Measurements from ENCODE around the gene BDH1. TPM values are rescaled to one million over a fixed set of nuclear protein-coding genes. Genes with fewer than 3 reads are reported as not detected.

BDH1 gene
- total RNA-seq, 3 donors from 2014 or later = 70.7 to 83.8 (median 79.9) TPM

- Mint-ChIP-seq H3K9me3 (no peaks in the 10 kb centered on the region), H3K27me3 (ENCODE audit: low read depth) (no peaks in the 10 kb centered on the region), H3K36me3 (ENCODE audit: insufficient read depth) (peaks cover 19% of the 10 kb centered on the region), H3K4me3 (no peak overlapping the region), H3K4me1 (ENCODE audit: low read depth) (peaks cover 2% of the 10 kb centered on the region)
- DNase-seq (no peak), ATAC-seq (no peak)
These were observed 8.3 kb downstream of the BDH1 start for GRCh38 chr3:197547306-197548011.

- H3K36me3 Mint-ChIP-seq (ENCODE audit: insufficient read depth) = peaks cover 21% of the 10 kb centered on the region
- DNase-seq (no peak), ATAC-seq (no peak)
- no peaks in the 10 kb centered on the region for H3K9me3 Mint-ChIP-seq
- no peaks in the 10 kb centered on the region for H3K27me3 Mint-ChIP-seq (ENCODE audit: low read depth)
- H3K4me3 Mint-ChIP-seq = no peak overlapping the region
- H3K4me1 Mint-ChIP-seq (ENCODE audit: low read depth) = no peaks in the 10 kb centered on the region
These were observed 9.3 kb downstream of the BDH1 start for GRCh38 chr3:197546307-197547085.

GRCh38 chr3:197545571-197545970, 10.2 kb downstream of the BDH1 start:
- Mint-ChIP-seq H3K9me3 (no peaks in the 10 kb centered on the region), H3K4me3 (no peak overlapping the region), H3K36me3 (ENCODE audit: insufficient read depth) (peaks cover 17% of the 10 kb centered on the region), H3K4me1 (ENCODE audit: low read depth) (no peaks in the 10 kb centered on the region), H3K27me3 (ENCODE audit: low read depth) (no peaks in the 10 kb centered on the region)
- DNase-seq = no peak
- ATAC-seq = no peak

GRCh38 chr3:197545101-197545500, 10.7 kb downstream of the BDH1 start:
- ATAC-seq = no peak
- Mint-ChIP-seq H3K36me3 (ENCODE audit: insufficient read depth) (peaks cover 17% of the 10 kb centered on the region), H3K27me3 (ENCODE audit: low read depth) (no peaks in the 10 kb centered on the region), H3K9me3 (no peaks in the 10 kb centered on the region), H3K4me1 (ENCODE audit: low read depth) (no peaks in the 10 kb centered on the region), H3K4me3 (no peak overlapping the region)
- no peak for DNase-seq

- Mint-ChIP-seq H3K4me3 (no peak overlapping the region), H3K27me3 (ENCODE audit: low read depth) (no peaks in the 10 kb centered on the region), H3K4me1 (ENCODE audit: low read depth) (no peaks in the 10 kb centered on the region), H3K9me3 (no peaks in the 10 kb centered on the region), H3K36me3 (ENCODE audit: insufficient read depth) (peaks cover 24% of the 10 kb centered on the region)
- ATAC-seq (no peak), DNase-seq (no peak)
These were observed 12.9 kb downstream of the BDH1 start for GRCh38 chr3:197542741-197543454.

GRCh38 chr3:197541756-197542539, 13.8 kb downstream of the BDH1 start:
- DNase-seq (no peak), ATAC-seq (no peak)
- Mint-ChIP-seq H3K27me3 (ENCODE audit: low read depth) (no peaks in the 10 kb centered on the region), H3K9me3 (no peaks in the 10 kb centered on the region), H3K4me3 (no peak overlapping the region), H3K4me1 (ENCODE audit: low read depth) (no peaks in the 10 kb centered on the region), H3K36me3 (ENCODE audit: insufficient read depth) (peaks cover 28% of the 10 kb centered on the region)

GRCh38 chr3:197540961-197541377, 14.8 kb downstream of the BDH1 start:
- Mint-ChIP-seq H3K4me1 (ENCODE audit: low read depth) (no peaks in the 10 kb centered on the region), H3K27me3 (ENCODE audit: low read depth) (no peaks in the 10 kb centered on the region), H3K9me3 (no peaks in the 10 kb centered on the region), H3K36me3 (ENCODE audit: insufficient read depth) (peaks cover 28% of the 10 kb centered on the region), H3K4me3 (no peak overlapping the region)
- DNase-seq = no peak
- ATAC-seq = no peak

GRCh38 chr3:197539651-197540051, 16.1 kb downstream of the BDH1 start:
- ATAC-seq (no peak), DNase-seq (no peak)
- peaks cover 26% of the 10 kb centered on the region for H3K36me3 Mint-ChIP-seq (ENCODE audit: insufficient read depth)
- no peaks in the 10 kb centered on the region for H3K4me1 Mint-ChIP-seq (ENCODE audit: low read depth)
- no peaks in the 10 kb centered on the region for H3K27me3 Mint-ChIP-seq (ENCODE audit: low read depth)
- no peaks in the 10 kb centered on the region for H3K9me3 Mint-ChIP-seq
- no peak overlapping the region for H3K4me3 Mint-ChIP-seq

GRCh38 chr3:197533927-197534725, 21.6 kb downstream of the BDH1 start:
- H3K9me3 Mint-ChIP-seq = no peaks in the 10 kb centered on the region
- H3K4me3 Mint-ChIP-seq = no peak overlapping the region
- no peaks in the 10 kb centered on the region for H3K4me1 Mint-ChIP-seq (ENCODE audit: low read depth)
- ATAC-seq (no peak), DNase-seq (no peak)
- peaks cover 24% of the 10 kb centered on the region for H3K36me3 Mint-ChIP-seq (ENCODE audit: insufficient read depth)
- H3K27me3 Mint-ChIP-seq (ENCODE audit: low read depth) = no peaks in the 10 kb centered on the region

- no peak for DNase-seq
- Mint-ChIP-seq H3K4me1 (ENCODE audit: low read depth) (no peaks in the 10 kb centered on the region), H3K4me3 (no peak overlapping the region), H3K27me3 (ENCODE audit: low read depth) (no peaks in the 10 kb centered on the region), H3K36me3 (ENCODE audit: insufficient read depth) (peaks cover 21% of the 10 kb centered on the region), H3K9me3 (no peaks in the 10 kb centered on the region)
- ATAC-seq = no peak
These were observed 22.4 kb downstream of the BDH1 start for GRCh38 chr3:197533396-197533795.

GRCh38 chr3:197532388-197532787, 23.4 kb downstream of the BDH1 start:
- ATAC-seq (no peak), DNase-seq (no peak)
- Mint-ChIP-seq H3K4me3 (no peak overlapping the region), H3K36me3 (ENCODE audit: insufficient read depth) (peaks cover 21% of the 10 kb centered on the region), H3K27me3 (ENCODE audit: low read depth) (no peaks in the 10 kb centered on the region), H3K9me3 (no peaks in the 10 kb centered on the region), H3K4me1 (ENCODE audit: low read depth) (no peaks in the 10 kb centered on the region)

- no peak for ATAC-seq
- H3K9me3 Mint-ChIP-seq = no peaks in the 10 kb centered on the region
- no peak overlapping the region for H3K4me3 Mint-ChIP-seq
- no peak for DNase-seq
- no peaks in the 10 kb centered on the region for H3K4me1 Mint-ChIP-seq (ENCODE audit: low read depth)
- no peaks in the 10 kb centered on the region for H3K27me3 Mint-ChIP-seq (ENCODE audit: low read depth)
- peaks cover 20% of the 10 kb centered on the region for H3K36me3 Mint-ChIP-seq (ENCODE audit: insufficient read depth)
These were observed 27.6 kb downstream of the BDH1 start for GRCh38 chr3:197528190-197528589.

GRCh38 chr3:197527569-197527968, 28.2 kb downstream of the BDH1 start:
- no peak for ATAC-seq
- Mint-ChIP-seq H3K9me3 (no peaks in the 10 kb centered on the region), H3K36me3 (ENCODE audit: insufficient read depth) (peaks cover 20% of the 10 kb centered on the region)

More at GRCh38 chr3:197527569-197527968, 28.2 kb downstream of the BDH1 start:
- no peaks in the 10 kb centered on the region for H3K27me3 Mint-ChIP-seq (ENCODE audit: low read depth)
- no peak for DNase-seq
- no peaks in the 10 kb centered on the region for H3K4me1 Mint-ChIP-seq (ENCODE audit: low read depth)
- H3K4me3 Mint-ChIP-seq = no peak overlapping the region

Data from activated T-cell treated with anti-CD3 and anti-CD28 coated beads, Interleukin-2, amount 50 U/mL, for 4 hours (primary cell).